ENCODE measurements around the gene ARHGAP24.

GRCh38 chr4:85707611-85708010 lies 232.7 kb downstream of the ARHGAP24 start:
- no peak for TF ChIP-seq POLR2A (IDR thresholded peaks at IDR 0.05; ENCODE audit: low read length)
- TF ChIP-seq E2F6 (IDR thresholded peaks at IDR 0.05; ENCODE audit: borderline replicate concordance, low read depth) = no peak
- no peak for TF ChIP-seq KDM5A (IDR thresholded peaks at IDR 0.05)
- no peak for TF ChIP-seq USF2 (IDR thresholded peaks at IDR 0.05)
- no peak for TF ChIP-seq CTCF (IDR thresholded peaks at IDR 0.05)
- no peak for TF ChIP-seq BHLHE40 (IDR thresholded peaks at IDR 0.05; ENCODE audit: low read depth, low read length)
- TF ChIP-seq NFE2L2 (conservative IDR thresholded peaks at IDR 0.05; ENCODE audit: low read length) = no peak
- no peak for TF ChIP-seq SREBF2 (IDR thresholded peaks at IDR 0.05)
- TF ChIP-seq SMC3 (IDR thresholded peaks at IDR 0.05) = no peak
- TF ChIP-seq PHF8 (IDR thresholded peaks at IDR 0.05; ENCODE audit: borderline replicate concordance, low read depth) = no peak
- TF ChIP-seq POLR2AphosphoS2 (conservative IDR thresholded peaks at IDR 0.05; ENCODE audit: low read length) = no peak
- TF ChIP-seq BCL3 (IDR thresholded peaks at IDR 0.05) = no peak
- no peak for TF ChIP-seq ZFP36 (IDR thresholded peaks at IDR 0.05; ENCODE audit: borderline replicate concordance, partially characterized antibody)

Measured in A549 (cell line).